Parathyroid adenoma (tissue), 2 donors: ENCODE measurements around the gene NKAIN2.

Experiments
- H2AFZ ChIP-seq: fragments of 300-600 bp; sonication (generic); one replicate; pipeline ENCODE4 v1.7.0; 2017; ENCODE audit warnings: antibody characterized with exemption, mild to moderate bottlenecking
- H3K27ac ChIP-seq: fragments of 300-600 bp; sonication (generic); one replicate; pipeline ENCODE4 v1.7.0; 2017
- H3K27me3 ChIP-seq: fragments of 300-600 bp; sonication (generic); one replicate; pipeline ENCODE4 v1.7.0; 2017; ENCODE audit warnings: low read length; ENCODE audit not compliant: control insufficient read depth, insufficient read depth
- H3K36me3 ChIP-seq: fragments of 300-600 bp; sonication (generic); one replicate; pipeline ENCODE4 v1.7.0; 2017; ENCODE audit warnings: low read length; ENCODE audit not compliant: control insufficient read depth, insufficient read depth
- H3K4me1 ChIP-seq: fragments of 300-600 bp; sonication (generic); one replicate; pipeline ENCODE4 v1.7.0; 2017; ENCODE audit warnings: control low read depth
- H3K4me2 ChIP-seq: fragments of 300-600 bp; sonication (generic); one replicate; pipeline ENCODE4 v1.7.0; 2017; ENCODE audit warnings: low read length
- H3K4me3 ChIP-seq: fragments of 300-600 bp; sonication (generic); one replicate; pipeline ENCODE4 v1.7.0; 2017; ENCODE audit warnings: low read depth, low read length
- H3K79me2 ChIP-seq: fragments of 300-600 bp; sonication (generic); one replicate; pipeline ENCODE4 v1.7.0; 2017; ENCODE audit warnings: control low read depth
- H3K9ac ChIP-seq: fragments of 300-600 bp; sonication (generic); one replicate; pipeline ENCODE4 v1.7.0; 2017; ENCODE audit warnings: mild to moderate bottlenecking
- H3K9me3 ChIP-seq: fragments of 300-600 bp; sonication (generic); one replicate; pipeline ENCODE4 v1.7.0; 2017; ENCODE audit warnings: low read length; ENCODE audit not compliant: control insufficient read depth
- TF ChIP-seq, protein P1 (sequence below): fragments of 300-600 bp; sonication (generic); IDR thresholded peaks from one replicate; pipeline ENCODE4 v1.7.0; 2017; ENCODE audit warnings: antibody characterized with exemption, mild to moderate bottlenecking
- donor health status: primary hyperparathyroidism.

NKAIN2 gene

DNA sequence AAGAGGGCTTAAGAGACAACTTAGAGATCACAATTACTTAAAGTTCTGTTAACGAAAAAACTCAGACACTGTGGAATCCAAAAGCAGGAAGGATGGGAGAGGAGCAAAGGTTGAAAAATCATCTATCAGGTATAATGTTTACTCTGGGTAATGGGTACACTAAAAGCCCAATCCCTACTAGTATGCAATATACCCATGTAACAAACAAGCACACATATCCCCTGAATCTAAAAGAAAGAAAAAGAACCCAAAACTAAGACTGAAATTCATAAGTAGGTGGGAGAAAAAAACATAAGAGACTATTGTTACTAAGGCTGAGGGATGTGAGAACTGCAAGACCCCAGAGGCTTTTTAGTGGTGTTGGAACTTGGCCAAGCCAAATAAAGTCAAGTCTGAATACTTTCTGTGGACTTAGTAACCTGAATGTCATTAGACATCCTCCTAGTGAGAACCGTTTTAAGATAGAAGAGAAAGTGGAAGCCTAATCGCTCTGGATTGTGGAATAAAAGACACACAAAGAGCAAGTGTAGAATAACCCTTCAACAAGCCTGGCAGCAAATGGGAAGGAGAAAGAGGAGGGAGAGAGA lies 969.2 kb downstream of the NKAIN2 start:
- H3K4me3 ChIP-seq, result no peak overlapping the region
- no peak overlapping the region for H3K9ac ChIP-seq

DNA sequence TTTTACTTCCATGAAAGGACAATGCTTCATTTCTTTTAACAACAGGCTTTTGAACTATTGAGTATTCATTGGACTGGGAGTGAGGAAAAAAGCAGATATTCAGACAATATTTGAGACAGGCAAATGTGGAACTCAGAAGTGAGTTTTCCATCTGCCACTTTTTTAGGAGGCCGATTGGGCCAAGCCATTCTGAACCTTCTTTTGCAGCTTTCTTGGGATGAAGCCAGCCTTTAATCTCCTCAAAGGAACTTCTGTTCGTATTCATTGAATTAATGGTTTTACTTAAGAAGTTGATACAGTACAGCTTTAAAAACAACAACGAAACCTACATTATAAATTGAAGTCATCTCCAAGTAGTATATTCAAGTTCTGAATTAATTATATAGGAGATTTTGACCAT lies 971.5 kb downstream of the NKAIN2 start:
- Histone ChIP-seq H3K4me2 (no peak overlapping the region), H3K27ac (no peak overlapping the region), H3K9me3 (no peaks in the 10 kb centered on the region), H2AFZ (no peak overlapping the region), H3K79me2 (no peaks in the 10 kb centered on the region), H3K27me3 (no peaks in the 10 kb centered on the region), H3K4me1 (no peaks in the 10 kb centered on the region), H3K36me3 (no peaks in the 10 kb centered on the region), H3K4me3 (no peak overlapping the region), H3K9ac (no peak overlapping the region)
- TF ChIP-seq, protein P1, sequence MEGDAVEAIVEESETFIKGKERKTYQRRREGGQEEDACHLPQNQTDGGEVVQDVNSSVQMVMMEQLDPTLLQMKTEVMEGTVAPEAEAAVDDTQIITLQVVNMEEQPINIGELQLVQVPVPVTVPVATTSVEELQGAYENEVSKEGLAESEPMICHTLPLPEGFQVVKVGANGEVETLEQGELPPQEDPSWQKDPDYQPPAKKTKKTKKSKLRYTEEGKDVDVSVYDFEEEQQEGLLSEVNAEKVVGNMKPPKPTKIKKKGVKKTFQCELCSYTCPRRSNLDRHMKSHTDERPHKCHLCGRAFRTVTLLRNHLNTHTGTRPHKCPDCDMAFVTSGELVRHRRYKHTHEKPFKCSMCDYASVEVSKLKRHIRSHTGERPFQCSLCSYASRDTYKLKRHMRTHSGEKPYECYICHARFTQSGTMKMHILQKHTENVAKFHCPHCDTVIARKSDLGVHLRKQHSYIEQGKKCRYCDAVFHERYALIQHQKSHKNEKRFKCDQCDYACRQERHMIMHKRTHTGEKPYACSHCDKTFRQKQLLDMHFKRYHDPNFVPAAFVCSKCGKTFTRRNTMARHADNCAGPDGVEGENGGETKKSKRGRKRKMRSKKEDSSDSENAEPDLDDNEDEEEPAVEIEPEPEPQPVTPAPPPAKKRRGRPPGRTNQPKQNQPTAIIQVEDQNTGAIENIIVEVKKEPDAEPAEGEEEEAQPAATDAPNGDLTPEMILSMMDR, result no peak

More for the DNA sequence above, 969.2 kb downstream of the NKAIN2 start:
- no peak overlapping the region for H2AFZ ChIP-seq
- no peaks in the 10 kb centered on the region for H3K36me3 ChIP-seq
- no peaks in the 10 kb centered on the region for H3K4me1 ChIP-seq
- H3K9me3 ChIP-seq, result no peaks in the 10 kb centered on the region
- no peaks in the 10 kb centered on the region for H3K79me2 ChIP-seq
- TF ChIP-seq, protein P1, result no peak
- no peaks in the 10 kb centered on the region for H3K27me3 ChIP-seq
- H3K4me2 ChIP-seq, result no peak overlapping the region
- no peak overlapping the region for H3K27ac ChIP-seq

DNA sequence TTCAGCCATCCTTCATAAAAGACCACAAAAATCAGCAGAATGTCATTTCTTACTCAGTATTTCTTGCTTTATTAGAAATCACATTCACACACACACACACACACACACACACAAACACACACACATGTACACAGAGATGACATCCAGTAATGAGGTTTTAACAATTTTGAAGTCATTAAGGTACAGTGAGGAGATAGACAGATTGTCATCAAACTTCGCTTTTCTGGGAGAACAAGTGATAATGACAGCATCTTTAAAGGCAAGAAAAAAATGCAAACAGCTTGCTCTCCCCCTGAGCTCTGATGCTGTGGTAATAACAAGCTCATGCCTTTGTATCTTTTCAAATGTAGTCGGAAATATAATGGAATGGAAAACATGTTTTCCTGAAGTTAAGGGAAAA lies 974.2 kb downstream of the NKAIN2 start:
- Histone ChIP-seq H3K27me3 (no peaks in the 10 kb centered on the region), H3K4me3 (no peak overlapping the region), H3K79me2 (no peaks in the 10 kb centered on the region), H3K4me2 (no peak overlapping the region), H3K4me1 (no peaks in the 10 kb centered on the region), H3K9me3 (no peaks in the 10 kb centered on the region), H3K9ac (no peak overlapping the region), H3K27ac (no peak overlapping the region), H2AFZ (no peak overlapping the region), H3K36me3 (no peaks in the 10 kb centered on the region)
- TF ChIP-seq, protein P1, result no peak

DNA sequence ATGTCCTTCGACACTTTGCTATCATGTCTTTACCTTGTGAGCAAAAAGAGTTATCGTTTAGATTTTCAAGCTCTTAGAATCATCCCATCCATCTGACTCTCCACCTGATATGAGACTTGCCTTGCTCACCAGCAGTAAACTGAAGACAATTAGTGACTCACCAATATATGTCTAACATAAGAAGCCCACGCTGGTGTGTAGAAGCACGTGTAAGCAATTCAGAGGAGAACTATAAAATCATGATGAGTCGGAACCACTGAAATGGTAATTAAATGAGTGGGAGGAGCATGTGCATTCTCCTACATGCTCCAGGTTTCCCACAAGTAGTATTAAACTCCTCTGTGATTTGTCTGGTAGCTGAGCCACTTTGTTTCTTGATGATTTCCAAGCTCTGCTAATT lies 977.0 kb downstream of the NKAIN2 start:
- Histone ChIP-seq H2AFZ (no peak overlapping the region), H3K4me1 (no peaks in the 10 kb centered on the region), H3K4me2 (no peak overlapping the region), H3K27me3 (no peaks in the 10 kb centered on the region), H3K9ac (no peak overlapping the region), H3K79me2 (no peaks in the 10 kb centered on the region), H3K4me3 (no peak overlapping the region), H3K27ac (no peak overlapping the region), H3K9me3 (no peaks in the 10 kb centered on the region), H3K36me3 (no peaks in the 10 kb centered on the region)
- TF ChIP-seq, protein P1, result no peak

DNA sequence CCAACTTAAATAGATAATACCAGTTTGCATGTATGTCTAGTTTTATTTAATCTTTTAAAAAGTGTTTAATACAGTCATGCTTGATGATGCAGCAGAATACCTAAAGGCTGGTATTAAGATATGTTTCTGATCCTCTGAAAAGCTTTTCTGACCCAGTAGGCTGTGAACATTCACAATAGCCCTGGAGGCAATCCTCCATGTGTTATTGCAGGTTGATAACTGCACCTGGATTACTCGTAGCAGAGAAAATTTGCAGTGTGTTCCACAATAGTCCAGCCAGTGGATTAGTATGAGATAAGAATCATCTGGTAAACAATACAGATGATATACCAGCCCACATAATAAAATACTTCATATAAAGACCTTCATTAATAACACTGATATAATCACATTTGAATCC lies 979.7 kb downstream of the NKAIN2 start:
- no peak overlapping the region for H3K4me2 ChIP-seq
- no peak overlapping the region for H2AFZ ChIP-seq
- H3K27me3 ChIP-seq, result no peaks in the 10 kb centered on the region
- H3K4me3 ChIP-seq, result no peak overlapping the region
- TF ChIP-seq, protein P1, result no peak
- H3K79me2 ChIP-seq, result no peaks in the 10 kb centered on the region
- no peaks in the 10 kb centered on the region for H3K9me3 ChIP-seq
- H3K27ac ChIP-seq, result no peak overlapping the region
- H3K9ac ChIP-seq, result no peak overlapping the region
- peaks cover 5% of the 10 kb centered on the region for H3K4me1 ChIP-seq
- H3K36me3 ChIP-seq, result no peaks in the 10 kb centered on the region
